Head of caudate nucleus (tissue), 42 donors: ENCODE measurements around the gene CEACAM3.

Experiments
- DNase-seq, 42 donors: peaks; one replicate each; pipeline versions ENCODE4 v3.0.0 to v3.0.0-alpha.2; 2020 to 2021; ENCODE audit warnings: mixed read lengths in 7 of 42
- intact Hi-C: fragments of 100-400 bp; cut with DNase I; formaldehyde crosslinking; loops from one replicate; pipeline ENCODE4 v1.15.0; 2022

Gene CEACAM3

GRCh38 chr19:41837981-41838708 lies 41.8 kb downstream of the CEACAM3 start:
- intact Hi-C loops: no loop called here
- DNase-seq: no peak

GRCh38 chr19:41839211-41839610 lies 42.8 kb downstream of the CEACAM3 start:
- intact Hi-C loops: no loop called here
- DNase-seq: no peak

- intact Hi-C loops: no loop called here
- DNase-seq: no peak
Observed at GRCh38 chr19:41843371-41843770, 47.0 kb downstream of the CEACAM3 start.

- intact Hi-C loops: no loop called here
- no peak for DNase-seq
Observed at GRCh38 chr19:41844601-41845000, 48.2 kb downstream of the CEACAM3 start, which contains the start of gene LYPD4. LYPD4 (minus strand) TSS chr19:41844683; CDS start chr19:41839285, 5,398 bp downstream.

GRCh38 chr19:41845001-41845050 lies 48.4 kb downstream of the CEACAM3 start, which contains the start of gene DMRTC2:
DMRTC2 (plus strand) TSS chr19:41845042; CDS start chr19:41847429, 2,387 bp downstream.
- no peak for DNase-seq
- intact Hi-C loops: no loop called here

- DNase-seq: no peak
- intact Hi-C loops: no loop called here
Observed at GRCh38 chr19:41845051-41845590, 48.7 kb downstream of the CEACAM3 start.

GRCh38 chr19:41847351-41848105 lies 51.1 kb downstream of the CEACAM3 start:
- DNase-seq: no peak
- intact Hi-C loops: no loop called here

GRCh38 chr19:41848666-41849065 lies 52.3 kb downstream of the CEACAM3 start:
- intact Hi-C loops: no loop called here
- no peak for DNase-seq

GRCh38 chr19:41849067-41849466 lies 52.7 kb downstream of the CEACAM3 start:
- intact Hi-C loops: no loop called here
- no peak for DNase-seq

GRCh38 chr19:41850381-41850780 lies 54.0 kb downstream of the CEACAM3 start:
- intact Hi-C loops: no loop called here
- no peak for DNase-seq

GRCh38 chr19:41851456-41851855 lies 55.1 kb downstream of the CEACAM3 start:
- no peak for DNase-seq
- intact Hi-C loops: no loop called here

- no peak for DNase-seq
- intact Hi-C loops: no loop called here
Observed at GRCh38 chr19:41853344-41853743, 57.0 kb downstream of the CEACAM3 start.

- no peak for DNase-seq
Observed at GRCh38 chr19:41853768-41854167, 57.4 kb downstream of the CEACAM3 start.

GRCh38 chr19:41859213-41859617 lies 62.8 kb downstream of the CEACAM3 start:
- no peak for DNase-seq
- intact Hi-C loops: no loop called here

More at GRCh38 chr19:41853768-41854167, 57.4 kb downstream of the CEACAM3 start:
- intact Hi-C loops: no loop called here

GRCh38 chr19:41859618-41860418 lies 63.4 kb downstream of the CEACAM3 start, which contains the start of gene RPS19:
RPS19 (plus strand) TSS chr19:41860255; CDS start chr19:41860775, 520 bp downstream.
- peak; percentile 97 to 100 (median 99) for DNase-seq
- intact Hi-C loops: loop anchor here (5.0 kb wide), 1 partner anchor 97 kb away; the partner anchor contains the start of gene RABAC1

- intact Hi-C loops: loop anchor here (5.0 kb wide), 1 partner anchor 97 kb away; the partner anchor contains the start of gene RABAC1
- DNase-seq: peak in 10 of 42 donors; percentile 9 to 50 (median 26)
Observed at GRCh38 chr19:41860419-41861115, 64.2 kb downstream of the CEACAM3 start.
